ENCODE results near the gene VAV1. TPM values are rescaled to one million over a fixed set of nuclear protein-coding genes. Genes with fewer than 3 reads are reported as not detected.

Gene VAV1
- total and polyA plus RNA-seq, 9 of the 15 experiments (the other 6 are each of a cell fraction or from before 2014, with no cell fraction given) = 0.46 to 20.1 (median 11.1) TPM

- Histone ChIP-seq H2AFZ (ENCODE audit: low read depth, low read length) (no peak overlapping the region), H3K9ac (ENCODE audit: insufficient read depth in 1 of 2, low read depth in 2 of 2, low read length in 2 of 2) (no peak overlapping the region), H3K4me3 (no peak overlapping the region), H4K20me1 (replicated peaks; ENCODE audit: control insufficient read depth, insufficient read depth, low read length) (no peaks in the 10 kb centered on the region), H3K36me3 (ENCODE audit: control insufficient read depth, insufficient read depth, low read length) (no peaks in the 10 kb centered on the region), H3K27ac (ENCODE audit: extremely low read depth, low read depth, low read length) (no peak overlapping the region), H3K4me1 (replicated peaks in 1 of 2; ENCODE audit: control insufficient read depth in 2 of 2, insufficient read depth in 2 of 2, low read length in 2 of 2) (peaks cover 30 to 31% of the 10 kb centered on the region in 2 experiments), H3K79me2 (ENCODE audit: control insufficient read depth, insufficient read depth, low read length) (no peaks in the 10 kb centered on the region), H3K9me3 (replicated peaks; ENCODE audit: control insufficient read depth, insufficient read depth, low read depth, low read length) (no peaks in the 10 kb centered on the region), H3K4me2 (ENCODE audit: insufficient read depth, low read length) (no peak overlapping the region), H3K27me3 (ENCODE audit: control insufficient read depth in 2 of 2, insufficient read depth in 2 of 2, low read length in 2 of 2) (no peaks in the 10 kb centered on the region), H3K9me1 (ENCODE audit: control insufficient read depth, insufficient read depth, low read length) (no peaks in the 10 kb centered on the region)
- CTCF ChIA-PET (ENCODE audit: low intra/inter-chr PET ratio) = no interaction called here
- DNase-seq (ENCODE audit: extremely low read depth in 1 of 4, low spot score in 3 of 4) (no peak), FAIRE-seq (no peak), ATAC-seq (no peak)
- no peak for TF ChIP-seq POU5F1 (IDR thresholded peaks at IDR 0.05; ENCODE audit: borderline replicate concordance, low read depth, low read length, partially characterized antibody)
- TF ChIP-seq CEBPG (CRISPR knock-in tag; IDR thresholded peaks at IDR 0.05) = peak; percentile 79
- peak; percentile 43 to 84; a peak in 3 of 4 replicates for TF ChIP-seq CEBPG (tag; conservative IDR thresholded peaks at IDR 0.05 in 1 of 2, IDR thresholded peaks at IDR 0.05 in 1 of 2)
- TF ChIP-seq CEBPB (tag; IDR thresholded peaks at IDR 0.05) = peak; percentile 94
- intact Hi-C loops (cut with micrococcal nuclease) = no loop called here
- in situ Hi-C loops (cut with MboI) = no loop called here
- WGBS (ENCODE audit: insufficient coverage, low coverage, missing lambda C conversion rate) = 51% methylated on average over 13 of the region's 13 CpGs
- POLR2A ChIA-PET = interaction anchor here (0.6 to 1.1 kb wide), 2 partner anchors 45 to 267 kb away, joined by 3 to 4 read pairs; no protein-coding TSS in a partner anchor
- no TSS peak for BruUV-seq (replicated peaks)
Measured at GRCh38 chr19:6723108-6723618, 49.3 kb upstream of the VAV1 start.

DNA sequence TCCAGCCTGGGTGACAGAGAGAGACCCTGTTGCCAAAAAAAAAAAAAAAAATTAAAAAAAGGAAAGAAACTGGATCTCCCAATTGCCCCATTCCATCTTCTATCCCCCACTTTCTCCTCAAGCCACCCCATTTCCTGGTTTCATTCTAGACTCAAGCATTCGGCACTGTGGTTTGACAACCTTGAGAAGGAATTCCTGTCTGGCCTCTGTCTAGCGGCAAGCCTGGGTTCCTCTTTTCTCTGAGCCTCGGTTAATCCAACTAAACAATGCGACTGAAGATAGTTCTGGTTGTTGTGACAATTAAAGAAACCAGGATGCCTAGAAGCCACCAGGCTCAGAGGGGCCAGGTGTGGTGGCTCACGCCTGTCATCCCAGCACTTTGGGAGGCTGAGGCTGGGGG is 48.8 kb upstream of the VAV1 start:
- Histone ChIP-seq H3K9ac (ENCODE audit: insufficient read depth in 1 of 2, low read depth in 2 of 2, low read length in 2 of 2) (no peak overlapping the region), H3K4me3 (no peak overlapping the region), H4K20me1 (replicated peaks; ENCODE audit: control insufficient read depth, insufficient read depth, low read length) (no peaks in the 10 kb centered on the region), H3K9me1 (ENCODE audit: control insufficient read depth, insufficient read depth, low read length) (no peaks in the 10 kb centered on the region), H3K27me3 (ENCODE audit: control insufficient read depth in 2 of 2, insufficient read depth in 2 of 2, low read length in 2 of 2) (no peaks in the 10 kb centered on the region), H3K79me2 (ENCODE audit: control insufficient read depth, insufficient read depth, low read length) (no peaks in the 10 kb centered on the region), H3K4me1 (replicated peaks in 1 of 2; ENCODE audit: control insufficient read depth in 2 of 2, insufficient read depth in 2 of 2, low read length in 2 of 2) (peaks cover 31 to 32% of the 10 kb centered on the region in 2 experiments), H2AFZ (ENCODE audit: low read depth, low read length) (no peak overlapping the region), H3K27ac (ENCODE audit: extremely low read depth, low read depth, low read length) (no peak overlapping the region), H3K9me3 (replicated peaks; ENCODE audit: control insufficient read depth, insufficient read depth, low read depth, low read length) (no peaks in the 10 kb centered on the region), H3K4me2 (ENCODE audit: insufficient read depth, low read length) (no peak overlapping the region), H3K36me3 (ENCODE audit: control insufficient read depth, insufficient read depth, low read length) (no peaks in the 10 kb centered on the region)
- CTCF ChIA-PET (ENCODE audit: low intra/inter-chr PET ratio) = no interaction called here
- ATAC-seq (no peak), FAIRE-seq (no peak), DNase-seq (ENCODE audit: extremely low read depth in 1 of 4, low spot score in 3 of 4) (no peak)
- WGBS (ENCODE audit: insufficient coverage, low coverage, missing lambda C conversion rate) = 45% methylated on average over 5 of the region's 5 CpGs
- no peak for TF ChIP-seq GTF2F1 (IDR thresholded peaks at IDR 0.05; ENCODE audit: low read depth, low read length)
- TF ChIP-seq SPI1 (IDR thresholded peaks at IDR 0.05; ENCODE audit: borderline replicate concordance, low read depth, low read length) = peak; percentile 84
- in situ Hi-C loops (cut with MboI) (no loop called here), intact Hi-C loops (cut with micrococcal nuclease) (no loop called here)
- no TSS peak for BruUV-seq (replicated peaks)
- POLR2A ChIA-PET = interaction anchor here (0.6 to 1.8 kb wide), 2 partner anchors 14 to 268 kb away, joined by 4 to 5 read pairs; partner anchors contain the start of gene GPR108

Measured in K562 (cell line).